B cell (primary cell): ENCODE data around the gene IPO11. TPM values are rescaled to one million over a fixed set of nuclear protein-coding genes. Genes with fewer than 3 reads are reported as not detected.

Experiments
- ATAC-seq: fragments of 200-7000 bp; cut with Tn5 transposase; one replicate; pipeline ENCODE4 v1.10.0; 2021; ENCODE audit warnings: low read depth, mild to moderate bottlenecking, moderate number of reproducible peaks, moderate library complexity
- CTCF ChIA-PET: fragments of 350-600 bp; sonication (Branson Sonifier 250); formaldehyde crosslinking; loops from one replicate; lab custom pipeline; 2021; ENCODE audit warnings: antibody characterized with exemption, inconsistent platforms; lab: Charles Lee
- POLR2A ChIA-PET: fragments of 350-600 bp; sonication (Branson Sonifier 250); formaldehyde crosslinking; loops from one replicate; lab custom pipeline; 2021; ENCODE audit warnings: antibody characterized with exemption; lab: Charles Lee
- DNase-seq: peaks from one replicate; pipeline ENCODE4 v3.0.0; 2013
- H2AFZ ChIP-seq: 2 replicates; pipeline ENCODE4 v1.6.1; 2012; ENCODE audit warnings: mild to moderate bottlenecking, low read depth, low read length; ENCODE audit not compliant: insufficient read depth, poor library complexity, severe bottlenecking
- H3K27ac ChIP-seq, 2 donors: 1 replicate in 1 of 2; 2 replicates in 1 of 2; pipeline ENCODE4 v1.5.1; 2012 to 2013; ENCODE audit warnings: low read length in 2 of 2, mild to moderate bottlenecking in 2 of 2, moderate library complexity in 1 of 2
- H3K27me3 ChIP-seq, 4 experiments: fragments of 200-600 bp in 1 of 4; sonication (generic) in 1 of 4; replicated peaks in 1 of 4; 1 replicate in 2 of 4; 2 replicates in 2 of 4; pipeline versions ENCODE4 v1.6.1 to v1.7.0; 2013 to 2016; ENCODE audit warnings: low read length in 3 of 4, mild to moderate bottlenecking in 2 of 4, mixed read lengths in 1 of 4, moderate library complexity in 1 of 4; ENCODE audit not compliant: insufficient read depth in 4 of 4, control insufficient read depth in 3 of 4; ENCODE audit errors: control extremely low read depth in 1 of 4
- H3K36me3 ChIP-seq, 2 experiments: replicated peaks in 1 of 2; 1 replicate in 1 of 2; 2 replicates in 1 of 2; pipeline versions ENCODE4 v1.6.1 to v1.7.1; 2013; ENCODE audit warnings: low read length in 1 of 2; ENCODE audit not compliant: insufficient read depth in 2 of 2, control insufficient read depth in 1 of 2; ENCODE audit errors: control extremely low read depth in 1 of 2, extremely low read depth in 1 of 2
- H3K4me1 ChIP-seq, 2 donors: fragments of 200-600 bp in 1 of 2; sonication (generic) in 1 of 2; 1 replicate in 1 of 2; 2 replicates in 1 of 2; pipeline versions ENCODE4 v1.5.1 to v1.6.1; 2013 to 2017; ENCODE audit warnings: low read length in 2 of 2; ENCODE audit not compliant: control insufficient read depth in 2 of 2, insufficient read depth in 2 of 2
- H3K4me2 ChIP-seq: replicated peaks from 2 replicates; pipeline ENCODE3; 2012; ENCODE audit warnings: mild to moderate bottlenecking, low read depth, low read length; ENCODE audit not compliant: poor library complexity, severe bottlenecking
- H3K4me3 ChIP-seq, 5 experiments: fragments of 200-600 bp in 1 of 5; sonication (generic) in 1 of 5; 1 replicate in 3 of 5; 2 replicates in 2 of 5; pipeline versions ENCODE4 v1.5.1 to v1.7.0; 2011 to 2016; ENCODE audit warnings: low read length in 4 of 5, mild to moderate bottlenecking in 4 of 5, low read depth in 2 of 5, control low read depth in 1 of 5, moderate library complexity in 1 of 5; ENCODE audit not compliant: insufficient read depth in 1 of 5; ENCODE audit errors: control extremely low read depth in 1 of 5, extremely low read depth in 1 of 5
- H3K79me2 ChIP-seq: fragments of 200-600 bp; sonication (generic); one replicate; pipeline ENCODE4 v1.6.0; 2016; ENCODE audit warnings: low read length; ENCODE audit not compliant: control insufficient read depth, insufficient read depth
- H3K9ac ChIP-seq: fragments of 200-600 bp; sonication (generic); 2 replicates; pipeline ENCODE4 v1.6.1; 2017; ENCODE audit warnings: mild to moderate bottlenecking, low read length, moderate library complexity
- H3K9me3 ChIP-seq, 3 donors: one replicate each; pipeline versions ENCODE4 v1.6.1 to v1.7.1; 2013; ENCODE audit warnings: low read length in 2 of 3; ENCODE audit not compliant: control insufficient read depth in 2 of 3, insufficient read depth in 1 of 3; ENCODE audit errors: control extremely low read depth in 1 of 3
- H4K20me1 ChIP-seq: 2 replicates; pipeline ENCODE4 v1.6.0; 2012; ENCODE audit warnings: mild to moderate bottlenecking, low read length; ENCODE audit not compliant: insufficient read depth, control insufficient read depth, poor library complexity, severe bottlenecking
- H3K27ac Mint-ChIP-seq: one replicate; pipeline ENCODE4 v1.8.0; 2021; ENCODE audit warnings: mixed read lengths
- H3K27me3 Mint-ChIP-seq: one replicate; pipeline ENCODE4 v1.8.0; 2021; ENCODE audit warnings: mixed read lengths
- H3K4me1 Mint-ChIP-seq: one replicate; pipeline ENCODE4 v1.8.0; 2021; ENCODE audit warnings: mixed read lengths
- H3K4me3 Mint-ChIP-seq: one replicate; pipeline ENCODE4 v1.8.0; 2021; ENCODE audit warnings: mixed read lengths
- H3K9me3 Mint-ChIP-seq: one replicate; pipeline ENCODE4 v1.8.0; 2022; ENCODE audit warnings: mixed read lengths; ENCODE audit not compliant: insufficient read depth
- CTCF ChIP-seq: fragments of 200-600 bp; IDR thresholded peaks from one replicate; pipeline ENCODE4 v1.8.0; 2022; ENCODE audit warnings: antibody characterized with exemption, mild to moderate bottlenecking
- EZH2 ChIP-seq: IDR thresholded peaks from 2 replicates; pipeline ENCODE4 v1.6.1; 2012; ENCODE audit warnings: borderline replicate concordance, low read depth, mild to moderate bottlenecking, moderate library complexity, low read length; ENCODE audit not compliant: insufficient read depth, poor library complexity, severe bottlenecking
- WGBS: methylation state at CpG from one replicate; pipeline ENCODE4 v1.1.5; 2013; ENCODE audit warnings: missing lambda C conversion rate; ENCODE audit not compliant: insufficient coverage; 5-methylcytosine and 5-hydroxymethylcytosine counted together
- intact Hi-C: fragments of 100-400 bp; cut with micrococcal nuclease; formaldehyde crosslinking; loops from one replicate; pipeline ENCODE4 v1.10.0; 2022
- polyA plus RNA-seq: library from polyadenylated mRNA; depleted of rRNA; stranded (reverse); fragments of >200 nt; gene quantifications from 2 replicates; pipeline ENCODE4 v1.2.3, GENCODE V29; 2012
- total RNA-seq, 2 donors: library from RNA; stranded (reverse); fragments of 120-200 nt in 1 of 2; gene quantifications; 1 replicate in 1 of 2; 2 replicates in 1 of 2; pipeline versions ENCODE4 v1.2.3 to v1.2.4, GENCODE V29; 2013 to 2022

The IPO11 gene
- total and polyA plus RNA-seq, 2 donors (not counting 1 experiment from before 2014, with no cell fraction given), result 3.8 to 37.4 TPM

DNA sequence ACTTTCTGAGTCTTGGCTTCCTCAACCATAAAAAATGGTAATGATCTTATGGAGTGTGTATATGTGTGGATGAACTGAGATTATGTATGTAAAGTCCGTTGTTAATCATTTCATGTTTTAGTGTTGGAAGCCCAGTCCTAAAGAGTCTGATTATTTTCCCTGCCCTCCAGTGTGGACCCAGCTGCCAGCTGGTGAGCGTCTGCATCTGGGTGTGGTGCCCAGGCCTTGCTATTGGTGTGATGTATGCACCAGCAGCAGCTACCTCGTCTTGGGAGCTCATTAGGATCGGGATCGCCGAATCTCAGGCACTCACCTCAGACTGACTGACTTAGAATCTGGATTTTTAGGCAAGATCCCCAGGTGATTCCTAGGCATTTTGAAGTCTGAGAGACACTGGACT lies 229.9 kb downstream of the IPO11 start:
- no peak overlapping the region for H3K9ac ChIP-seq
- intact Hi-C loops, result no loop called here
- peaks cover 0 to 3% of the 10 kb centered on the region in 2 donors for H3K4me1 ChIP-seq
- ChIA-PET POLR2A (no interaction called here), CTCF (no interaction called here)
- Mint-ChIP-seq H3K27me3 (no peaks in the 10 kb centered on the region), H3K9me3 (no peaks in the 10 kb centered on the region), H3K4me3 (no peak overlapping the region), H3K27ac (no peak overlapping the region), H3K4me1 (peaks cover 9% of the 10 kb centered on the region)
- H3K79me2 ChIP-seq, result no peaks in the 10 kb centered on the region
- ATAC-seq (no peak), DNase-seq (no peak)
- no peaks in the 10 kb centered on the region for H3K36me3 ChIP-seq
- TF ChIP-seq EZH2, result no peak
- no peak for TF ChIP-seq CTCF
- H2AFZ ChIP-seq, result no peak overlapping the region
- no peak overlapping the region for H3K27ac ChIP-seq
- no peaks in the 10 kb centered on the region for H3K9me3 ChIP-seq
- no peaks in the 10 kb centered on the region for H3K27me3 ChIP-seq
- 96% methylated on average over 6 of the region's 6 CpGs for WGBS
- no peaks in the 10 kb centered on the region for H4K20me1 ChIP-seq
- no peak overlapping the region for H3K4me3 ChIP-seq
- H3K4me2 ChIP-seq, result no peak overlapping the region

- H3K4me2 ChIP-seq, result no peak overlapping the region
- no peaks in the 10 kb centered on the region for H3K27me3 Mint-ChIP-seq
- H3K4me1 Mint-ChIP-seq, result peaks cover 9% of the 10 kb centered on the region
- H4K20me1 ChIP-seq, result no peaks in the 10 kb centered on the region
- intact Hi-C loops, result no loop called here
- no peaks in the 10 kb centered on the region for H3K36me3 ChIP-seq
- H3K4me3 Mint-ChIP-seq, result no peak overlapping the region
- ChIA-PET POLR2A (no interaction called here), CTCF (interaction anchor here (0.9 kb wide), 1 partner anchor 10 kb away, joined by 3 read pairs; no protein-coding TSS in a partner anchor)
- ATAC-seq, result no peak
- H3K27me3 ChIP-seq, result no peaks in the 10 kb centered on the region
- H3K27ac Mint-ChIP-seq, result no peak overlapping the region
- no peaks in the 10 kb centered on the region for H3K9me3 ChIP-seq
- H3K79me2 ChIP-seq, result no peaks in the 10 kb centered on the region
- H3K9ac ChIP-seq, result no peak overlapping the region
- H2AFZ ChIP-seq, result no peak overlapping the region
- no peak overlapping the region for H3K27ac ChIP-seq
- no peak overlapping the region for H3K4me3 ChIP-seq
- no peak for DNase-seq
- 98% methylated on average over 15 of the region's 17 CpGs for WGBS
- H3K4me1 ChIP-seq, result peaks cover 0 to 3% of the 10 kb centered on the region in 2 donors
- TF ChIP-seq CTCF, result no peak
- TF ChIP-seq EZH2, result no peak
- no peaks in the 10 kb centered on the region for H3K9me3 Mint-ChIP-seq
Observed at GRCh38 chr5:62643556-62644451, 231.2 kb downstream of the IPO11 start.
